NCI-H510A treated with DMSO at 0.1 percent for 48 hours (cell line): ENCODE measurements around the gene OSBP2.
A peak's percentile ranks its signal among the peaks of the same experiment; 100 is the strongest.
"Not testable (repeated sequence)": the region's sequence is repeated elsewhere in the genome, so short reads cannot be mapped to it uniquely, and the experiment has no call there.

Experiments used
- DNase-seq: peaks from one replicate; lab custom pipeline; 2025; lab: John Stamatoyannopoulos, UW

OSBP2 gene

GRCh38 chr22:30763815-30764673, 69.4 kb downstream of the OSBP2 start:
- DNase-seq: peak; percentile 67

GRCh38 chr22:30767661-30768060, 73.0 kb downstream of the OSBP2 start:
- DNase-seq: no peak

DNA sequence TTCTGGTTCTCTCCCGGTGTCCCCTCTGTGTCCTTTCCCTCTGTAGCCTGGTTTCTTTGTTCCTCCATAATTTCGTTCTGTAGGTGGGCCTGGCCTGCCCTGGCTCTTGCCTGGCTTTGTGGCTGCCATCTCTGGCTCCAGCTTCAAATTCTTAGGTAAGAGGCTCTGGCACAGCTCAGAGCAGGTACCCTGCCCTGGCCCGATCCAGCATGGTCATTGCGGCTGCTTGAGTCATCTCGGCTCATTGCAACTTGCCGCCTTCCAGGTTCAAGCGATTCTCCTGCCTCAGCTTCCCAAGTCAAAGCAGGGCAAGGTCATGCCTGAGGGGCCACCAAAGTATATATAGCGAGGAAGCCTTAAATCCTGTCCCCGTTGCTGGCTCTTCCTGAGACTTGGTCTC, 76.0 kb downstream of the OSBP2 start:
- DNase-seq: no peak

- no peak for DNase-seq
Measured at GRCh38 chr22:30773919-30774318, 79.2 kb downstream of the OSBP2 start.

GRCh38 chr22:30774566-30774965, 79.9 kb downstream of the OSBP2 start:
- DNase-seq: no peak

DNA sequence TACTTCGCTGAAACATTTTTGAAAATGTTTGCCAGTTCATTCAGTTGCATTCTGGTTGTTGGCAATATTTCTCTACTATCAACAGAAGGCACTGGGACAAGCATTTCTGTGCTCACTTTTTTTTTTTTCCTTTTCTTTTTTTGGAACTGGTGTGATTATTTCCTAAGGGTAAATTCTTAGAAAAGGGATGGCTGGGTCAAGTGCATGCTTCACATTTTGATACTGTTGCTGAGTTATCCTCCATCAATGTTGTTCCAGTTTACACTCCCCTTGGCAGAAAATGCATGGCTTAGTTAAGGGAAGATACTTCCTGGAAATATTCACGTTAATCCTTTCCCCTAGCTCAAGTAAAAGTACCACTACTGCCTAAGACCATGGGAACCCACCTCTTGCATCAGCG, 81.8 kb downstream of the OSBP2 start:
- no peak for DNase-seq

DNA sequence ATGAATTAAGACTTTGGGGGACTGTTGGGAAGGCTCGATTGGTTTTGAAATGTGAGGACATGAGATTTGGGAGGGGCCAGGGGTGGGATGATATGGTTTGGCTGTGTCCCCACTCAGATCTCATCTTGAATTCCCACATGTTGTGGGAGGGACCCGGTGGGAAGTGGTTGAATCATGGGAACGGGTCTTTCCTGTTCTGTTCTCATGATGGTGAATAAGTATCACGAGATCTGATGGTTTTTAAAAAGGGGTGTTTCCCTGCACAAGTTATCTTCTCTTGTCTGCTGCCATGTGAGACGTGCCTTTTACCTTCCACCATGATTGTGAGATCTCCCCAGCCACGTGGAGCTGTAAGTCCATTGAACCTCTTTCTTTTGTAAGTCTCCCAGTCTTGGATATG, 82.5 kb downstream of the OSBP2 start:
- not testable (repeated sequence) for DNase-seq

DNA sequence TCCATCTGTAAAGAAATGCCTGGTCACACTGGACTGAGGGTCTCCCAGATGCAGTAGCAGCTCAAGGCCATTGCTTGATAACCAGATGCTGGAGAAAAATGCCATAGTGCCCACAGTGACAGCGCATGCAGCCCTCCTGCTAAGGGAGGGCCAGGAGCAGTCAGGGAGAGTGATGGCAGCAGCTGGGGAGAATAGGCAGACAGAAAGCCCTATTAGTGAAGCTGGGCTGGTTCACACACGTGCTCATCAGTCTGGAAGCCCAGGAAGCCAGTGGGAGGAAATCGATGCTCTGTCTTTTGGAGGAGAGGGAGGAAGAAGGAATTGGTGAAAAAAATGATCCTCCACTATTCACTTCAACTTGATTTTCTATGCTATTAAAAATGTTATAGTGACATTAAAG, 82.9 kb downstream of the OSBP2 start:
- no peak for DNase-seq

DNA sequence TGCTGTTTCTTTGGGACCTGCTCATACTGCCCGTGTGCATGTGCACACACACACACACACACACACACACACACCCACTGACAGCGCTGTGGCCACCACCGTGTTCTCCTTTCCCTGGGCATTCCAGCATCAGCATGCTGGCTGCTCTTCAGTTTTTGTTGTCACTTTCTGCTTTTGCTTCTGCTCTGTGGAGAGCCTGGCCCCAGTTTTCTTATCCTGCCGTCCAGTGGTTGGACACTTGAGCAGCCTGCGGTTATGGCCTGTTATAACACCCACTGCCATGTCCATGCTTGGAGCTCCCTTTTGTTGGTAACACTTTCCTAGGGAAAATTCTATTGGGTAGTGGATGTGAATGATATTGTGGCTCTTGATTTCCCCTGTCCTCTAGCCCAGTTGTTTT, 83.6 kb downstream of the OSBP2 start:
- DNase-seq: no peak

DNA sequence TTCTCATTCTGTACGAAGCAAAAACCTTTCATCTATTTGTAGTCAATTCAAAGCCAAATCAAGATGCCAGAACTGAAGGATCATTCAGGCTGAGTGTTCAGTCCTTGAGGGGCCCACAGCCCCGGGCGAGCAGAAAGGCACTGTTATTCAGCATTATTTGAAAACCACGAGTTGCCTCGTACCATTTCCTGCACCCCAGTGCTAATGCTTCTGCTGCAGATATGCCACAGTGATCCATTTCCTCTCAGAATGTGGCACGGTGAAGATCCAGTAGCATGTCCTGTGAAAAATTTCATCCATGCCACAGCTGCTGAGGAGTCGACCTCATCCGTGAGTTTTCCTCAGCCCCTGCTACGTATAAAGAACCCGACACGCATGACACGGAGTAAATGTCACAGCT, 85.4 kb downstream of the OSBP2 start:
- DNase-seq: no peak

GRCh38 chr22:30781271-30781875, 86.7 kb downstream of the OSBP2 start:
- DNase-seq: no peak

- no peak for DNase-seq
Measured at GRCh38 chr22:30782613-30783012, 87.9 kb downstream of the OSBP2 start.

DNA sequence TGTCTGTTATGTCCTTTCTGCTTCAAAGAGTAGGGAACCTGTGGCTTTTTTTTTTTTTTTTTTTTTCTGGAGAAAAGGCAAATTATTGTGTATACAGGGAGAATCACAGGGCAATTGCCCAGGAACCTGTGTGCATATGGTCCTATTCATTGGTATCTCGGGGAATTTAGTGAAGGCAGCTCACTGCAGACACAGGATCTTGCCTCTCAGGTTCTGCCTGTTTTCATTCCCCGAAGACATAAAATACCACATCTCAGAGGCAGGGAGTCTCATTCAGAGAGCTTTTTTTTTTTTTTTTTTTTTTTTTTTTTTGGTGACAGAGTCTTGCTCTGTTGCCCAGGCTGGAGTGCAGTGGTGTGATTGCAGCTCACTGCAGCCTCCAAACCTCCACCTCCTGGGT, 88.3 kb downstream of the OSBP2 start:
- no peak for DNase-seq

DNA sequence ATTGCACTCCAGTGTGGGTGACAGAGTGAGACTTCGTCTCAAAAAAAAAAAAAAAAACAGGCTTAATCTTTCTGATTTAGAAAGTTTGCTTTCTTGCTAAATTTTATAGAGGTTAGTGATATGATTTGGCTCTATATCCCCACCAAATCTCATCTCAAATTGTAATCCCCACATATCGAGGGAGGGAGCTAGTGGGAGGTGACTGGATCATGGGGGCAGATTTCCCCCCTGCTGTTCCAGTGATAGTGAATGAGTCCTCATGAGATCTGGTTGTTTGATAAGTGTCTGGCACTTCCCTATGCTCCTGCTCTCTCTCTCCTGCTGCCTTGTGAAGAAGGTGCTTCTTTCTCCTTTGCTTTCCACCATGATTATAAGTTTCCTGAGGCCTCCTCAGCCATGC, 90.9 kb downstream of the OSBP2 start:
- DNase-seq: no peak

DNA sequence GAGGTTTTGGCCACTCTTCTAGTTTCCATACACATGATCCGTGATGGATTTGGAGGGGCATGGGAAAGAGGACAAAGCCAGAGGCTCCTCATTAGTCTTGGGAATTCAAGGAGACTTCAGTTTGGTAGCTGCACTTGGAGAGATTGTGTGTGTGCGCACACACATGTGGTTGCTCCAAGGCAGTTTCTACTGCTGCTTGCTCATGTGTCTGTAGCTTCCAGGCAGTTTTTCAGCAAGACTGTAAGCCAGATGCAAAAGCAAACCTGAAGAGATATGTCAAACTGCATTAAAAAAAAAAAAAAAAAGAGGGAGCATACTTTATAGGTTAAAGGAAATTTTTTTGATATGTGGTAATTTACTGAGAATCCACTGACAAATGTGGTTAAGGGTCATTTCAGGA, 95.7 kb downstream of the OSBP2 start:
- DNase-seq: no peak

GRCh38 chr22:30792456-30792855, 97.8 kb downstream of the OSBP2 start:
- DNase-seq: no peak

GRCh38 chr22:30795118-30795517, 100.4 kb downstream of the OSBP2 start:
- DNase-seq: no peak

DNA sequence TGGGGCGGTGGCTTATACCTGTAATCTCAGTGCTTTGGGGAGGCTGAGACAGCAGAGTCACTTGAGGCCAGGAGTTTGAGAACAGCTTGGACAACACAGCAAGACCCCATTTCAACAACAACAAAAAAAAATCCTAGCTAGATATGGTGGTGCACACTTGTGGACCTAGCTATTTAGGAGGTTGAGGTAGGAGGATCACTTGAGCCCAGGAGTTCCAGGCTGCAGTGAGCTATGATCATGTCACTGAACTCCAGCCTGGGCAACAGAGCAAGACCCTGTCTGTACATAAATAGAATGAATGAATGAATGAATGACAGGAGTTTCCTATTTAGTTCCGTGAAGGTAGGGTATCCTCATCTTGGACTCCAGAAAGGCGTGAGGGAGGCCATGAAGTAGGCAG, 107.0 kb downstream of the OSBP2 start:
- no peak for DNase-seq

GRCh38 chr22:30802202-30803166, 107.8 kb downstream of the OSBP2 start:
- DNase-seq: peak; percentile 46

GRCh38 chr22:30803679-30804078, 109.0 kb downstream of the OSBP2 start:
- DNase-seq: peak; percentile 12

DNA sequence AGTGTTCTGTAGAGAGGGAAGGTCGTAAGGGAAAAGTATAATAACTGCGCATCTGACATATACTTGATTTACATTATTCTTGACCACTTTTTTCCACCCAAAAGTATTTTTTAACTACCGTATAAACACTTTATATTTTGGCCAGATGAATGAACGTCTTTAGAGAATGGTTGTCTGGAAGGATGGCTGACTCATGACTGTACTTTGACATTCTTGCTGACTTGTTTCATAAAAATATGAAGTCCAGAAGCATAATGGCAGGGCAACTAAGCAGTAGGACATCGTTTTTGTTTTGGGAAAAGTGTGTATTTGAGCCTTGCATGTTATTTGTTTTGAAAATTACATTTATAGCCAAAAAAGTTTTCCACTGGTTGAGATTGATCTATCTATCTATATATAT, 110.0 kb downstream of the OSBP2 start:
- no peak for DNase-seq

- DNase-seq: peak; percentile 66
Measured at GRCh38 chr22:30806391-30806861, 111.8 kb downstream of the OSBP2 start.
